HL-60/S4 treated with phorbol 12-myristate 13-acetate at 8.2 ng/mL for 4 days and 3 days (cell line): Measurements from ENCODE around the gene RHOBTB3.

Experiments
- in situ Hi-C: fragments of 300-500 bp; cut with MboI; formaldehyde crosslinking; loops from 2 replicates; pipeline ENCODE4 v1.15.0; 2022; ENCODE audit warnings: low sequenced_read_pairs

RHOBTB3 gene

GRCh38 chr5:95730011-95730700 is 980 bp upstream of the RHOBTB3 start:
- in situ Hi-C loops: no loop called here

GRCh38 chr5:95731571-95732554 is 727 bp downstream of the RHOBTB3 start:
- in situ Hi-C loops: no loop called here

DNA sequence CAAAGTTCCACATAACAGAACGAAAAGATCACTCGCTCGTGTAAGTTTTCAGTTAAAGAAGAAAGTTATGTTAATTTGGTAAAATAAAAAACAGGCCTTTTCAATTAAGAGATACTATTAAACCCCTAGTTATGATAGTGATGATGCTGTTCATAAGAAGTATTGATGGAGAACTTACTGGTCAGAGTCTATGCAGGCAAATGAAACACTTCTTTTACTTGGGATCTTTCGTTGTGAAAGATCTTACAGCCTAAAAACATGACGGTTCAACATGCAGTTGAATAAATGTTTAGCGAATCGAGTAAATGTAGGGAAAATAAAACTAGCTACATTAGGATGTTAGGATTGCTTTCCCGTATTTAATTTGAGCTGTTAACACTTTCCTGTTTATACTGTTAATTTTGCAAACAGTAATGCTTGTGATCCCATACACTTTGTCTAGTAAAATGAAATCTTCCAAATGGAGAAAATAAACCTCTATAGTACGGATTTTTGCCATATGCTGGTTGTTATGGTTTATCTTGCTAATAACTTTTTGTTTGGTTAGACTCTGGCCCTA is 2.0 kb downstream of the RHOBTB3 start:
- in situ Hi-C loops: no loop called here

DNA sequence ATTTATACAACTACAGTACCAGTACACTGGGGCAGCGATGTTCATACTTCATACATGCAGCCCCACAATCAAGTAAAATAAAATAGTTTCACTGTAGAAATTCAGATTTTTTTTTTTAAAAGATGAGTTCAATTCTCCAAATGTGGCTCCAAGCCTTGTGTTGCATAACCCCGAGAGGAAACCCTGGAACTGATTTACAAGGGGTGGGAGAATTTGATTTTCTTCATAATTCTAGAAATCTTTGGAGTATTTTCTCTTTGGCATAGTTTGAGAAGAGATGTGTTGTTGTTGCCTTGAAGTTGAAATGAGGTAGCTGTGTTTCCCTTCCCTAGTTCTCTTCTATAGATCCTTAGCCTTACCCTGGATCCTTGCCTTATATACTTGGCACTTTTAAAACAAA is 3.1 kb downstream of the RHOBTB3 start:
- in situ Hi-C loops: no loop called here

DNA sequence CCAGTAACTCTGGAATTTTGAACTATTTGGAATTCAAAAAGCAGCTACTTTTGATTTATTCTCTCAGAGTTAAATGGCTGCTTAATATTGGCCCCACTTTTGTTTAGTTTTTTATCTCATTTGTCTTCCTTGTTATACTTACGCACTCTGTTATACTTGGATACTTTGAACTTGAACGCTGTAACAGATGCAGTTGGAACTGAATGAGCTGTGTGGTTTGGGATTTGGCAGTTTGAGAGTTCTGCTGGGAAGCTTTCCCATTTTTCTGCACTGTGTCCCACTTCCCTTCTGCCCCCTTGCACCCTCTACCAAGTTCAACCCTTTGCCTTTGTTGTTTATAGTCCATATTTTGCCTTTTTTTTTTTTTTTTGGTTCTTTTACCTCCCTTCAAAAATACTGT is 3.8 kb downstream of the RHOBTB3 start:
- in situ Hi-C loops: no loop called here

GRCh38 chr5:95735406-95735805 is 4.3 kb downstream of the RHOBTB3 start:
- in situ Hi-C loops: no loop called here

DNA sequence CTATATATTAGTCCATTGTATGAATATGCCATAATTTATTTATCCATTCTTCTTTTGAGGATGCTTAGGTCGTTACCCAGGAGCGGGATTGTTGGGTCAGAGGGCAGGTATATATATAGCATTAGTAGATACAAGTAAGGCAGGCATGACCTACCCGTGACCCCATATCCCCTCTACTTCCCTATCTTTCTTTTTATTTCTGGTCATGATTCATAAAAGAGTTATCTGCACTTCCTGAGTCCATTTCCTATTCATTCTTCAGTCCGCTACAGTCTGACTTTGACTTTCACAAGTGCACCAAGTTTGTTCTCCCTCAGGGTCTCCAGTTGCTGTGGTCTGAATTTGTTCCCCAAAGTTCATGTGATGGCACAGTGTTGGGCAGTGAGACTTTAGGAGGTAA is 6.9 kb downstream of the RHOBTB3 start:
- in situ Hi-C loops: no loop called here

DNA sequence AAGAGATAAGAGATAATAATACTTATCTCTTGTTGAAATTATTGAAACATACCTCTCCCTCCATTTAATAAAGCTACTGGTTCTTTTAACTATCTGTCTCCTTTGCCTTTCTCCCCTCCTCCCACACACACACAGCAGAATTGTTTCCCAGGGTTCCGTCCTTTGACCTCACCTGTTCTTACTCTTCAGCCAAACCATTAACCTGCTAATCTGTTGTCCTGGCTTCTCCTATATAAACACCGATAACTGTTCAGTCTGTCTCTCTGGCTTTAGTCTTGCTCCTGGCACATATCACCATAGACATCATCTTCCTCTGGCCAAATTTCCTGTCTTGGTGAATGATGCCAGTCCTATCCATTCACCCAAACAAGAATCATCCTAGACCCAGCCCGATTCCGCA is 7.7 kb downstream of the RHOBTB3 start:
- in situ Hi-C loops: no loop called here

DNA sequence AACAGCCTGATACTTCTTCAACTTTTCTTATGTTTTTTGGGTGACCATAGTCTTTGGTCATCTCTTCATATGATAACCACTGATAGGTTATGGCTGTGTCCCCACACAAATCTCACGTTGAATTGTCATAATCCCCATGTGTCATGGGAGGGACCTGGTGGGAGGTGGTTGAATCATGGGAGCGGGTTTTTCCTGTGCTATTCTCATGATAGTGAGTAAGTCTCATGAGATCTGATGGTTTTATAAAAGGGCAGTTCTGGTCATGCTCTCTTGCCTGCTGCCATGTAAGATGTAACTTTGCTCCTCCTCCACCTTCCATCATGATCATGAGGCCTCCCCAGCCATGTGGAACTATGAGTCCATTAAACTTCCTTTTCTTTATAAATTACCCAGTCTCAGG is 8.7 kb downstream of the RHOBTB3 start:
- in situ Hi-C loops: no loop called here

DNA sequence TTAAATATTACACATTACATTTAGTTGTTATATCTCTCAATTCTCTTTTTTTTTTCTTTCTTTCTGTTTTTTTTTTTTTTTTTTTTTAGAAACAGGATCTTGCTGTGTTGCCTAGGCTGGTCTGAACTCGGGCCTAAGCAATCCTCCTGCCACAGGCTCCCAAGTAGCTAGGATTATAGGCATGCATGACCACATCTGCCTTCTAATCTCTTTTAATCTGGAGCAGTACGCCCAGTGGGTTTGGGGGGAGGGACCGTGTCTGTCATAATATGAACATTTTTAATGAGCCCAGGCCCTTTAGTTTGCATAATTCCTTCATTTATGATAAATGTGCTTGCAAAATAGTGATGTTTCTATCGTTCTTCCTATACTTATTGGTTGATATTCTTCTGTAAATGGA is 10.3 kb downstream of the RHOBTB3 start:
- in situ Hi-C loops: no loop called here

DNA sequence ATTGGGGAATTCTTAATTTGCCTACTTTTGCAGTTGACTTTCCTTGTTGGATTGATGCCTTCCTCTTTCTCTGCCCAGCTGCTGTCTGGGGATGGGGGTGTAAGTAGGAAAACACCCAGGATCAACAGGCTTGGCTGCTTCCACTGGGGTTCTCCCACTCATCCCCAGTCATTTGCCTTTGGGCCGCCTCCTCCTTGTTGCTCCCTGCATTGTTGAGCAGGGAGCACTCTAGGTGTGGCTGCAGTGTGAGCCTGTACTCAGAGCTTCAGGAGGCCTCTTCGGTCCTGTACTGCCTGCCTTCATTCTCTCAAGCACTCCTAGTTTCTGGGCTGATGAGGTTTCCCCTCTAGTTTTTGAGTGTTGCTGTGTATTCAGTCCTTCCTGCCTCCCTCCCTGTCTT is 12.1 kb downstream of the RHOBTB3 start:
- in situ Hi-C loops: no loop called here

DNA sequence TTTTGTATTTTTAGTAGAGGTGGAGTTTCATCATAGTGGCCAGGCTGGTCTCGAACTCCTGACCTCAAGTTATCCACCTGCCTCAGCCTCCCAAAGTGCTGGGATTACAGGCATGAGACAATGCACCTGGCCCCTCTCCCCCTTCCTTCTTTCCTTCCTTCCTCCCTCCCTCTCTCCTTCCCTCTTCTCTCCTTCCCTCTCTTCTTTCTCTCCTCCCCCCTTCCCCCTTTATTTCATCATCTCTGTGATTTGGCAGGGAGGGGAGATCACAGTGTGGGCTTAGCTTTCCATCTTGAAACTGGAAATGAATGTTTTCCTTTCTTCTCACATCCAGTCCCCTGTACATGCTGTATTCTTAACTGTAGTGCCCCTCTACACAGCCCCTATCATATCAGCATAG is 12.7 kb downstream of the RHOBTB3 start:
- in situ Hi-C loops: no loop called here

DNA sequence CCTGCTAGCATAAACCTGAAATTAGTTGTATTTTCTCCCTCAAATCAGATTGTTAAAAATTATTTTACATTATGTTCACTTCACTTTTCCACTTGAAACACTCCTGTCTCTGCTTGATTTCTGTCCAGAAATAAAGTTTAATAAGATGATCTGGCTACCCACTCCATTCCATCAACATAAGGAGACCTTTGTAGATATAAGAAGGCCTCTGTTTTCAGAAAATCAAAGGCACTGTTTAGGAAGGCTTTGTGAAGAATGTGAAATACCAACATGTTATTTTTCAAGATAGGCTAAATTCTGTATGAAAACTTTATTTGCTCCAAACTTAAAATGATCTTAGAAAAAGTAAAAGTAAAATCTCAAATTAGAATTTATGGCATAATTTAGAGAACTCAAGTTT is 15.1 kb downstream of the RHOBTB3 start:
- in situ Hi-C loops: no loop called here

- in situ Hi-C loops: no loop called here
Measured at GRCh38 chr5:95746722-95747679, 15.9 kb downstream of the RHOBTB3 start.

GRCh38 chr5:95748133-95748532 is 17.0 kb downstream of the RHOBTB3 start:
- in situ Hi-C loops: no loop called here

DNA sequence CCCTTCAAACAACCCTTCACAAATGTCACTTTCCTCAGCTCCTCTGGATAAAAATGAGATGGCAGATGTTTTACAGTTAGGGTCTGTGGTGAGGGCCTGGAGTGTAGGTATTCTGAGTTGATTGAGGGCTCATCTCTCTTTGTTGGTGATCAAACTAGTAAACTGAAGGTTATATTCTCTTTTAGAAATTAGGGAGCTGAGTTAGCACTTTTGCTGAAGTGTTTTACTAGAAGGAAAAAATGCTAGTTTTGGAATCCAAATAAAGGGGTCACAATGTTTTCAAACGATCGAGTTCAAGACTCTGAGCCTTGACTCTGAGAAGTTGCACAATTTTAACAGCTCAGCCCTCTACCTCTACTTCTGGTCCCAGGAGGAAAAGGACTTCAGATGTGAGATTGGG is 23.4 kb downstream of the RHOBTB3 start:
- in situ Hi-C loops: no loop called here

GRCh38 chr5:95759005-95759404 is 27.9 kb downstream of the RHOBTB3 start:
- in situ Hi-C loops: no loop called here

GRCh38 chr5:95759634-95760033 is 28.5 kb downstream of the RHOBTB3 start:
- in situ Hi-C loops: no loop called here

DNA sequence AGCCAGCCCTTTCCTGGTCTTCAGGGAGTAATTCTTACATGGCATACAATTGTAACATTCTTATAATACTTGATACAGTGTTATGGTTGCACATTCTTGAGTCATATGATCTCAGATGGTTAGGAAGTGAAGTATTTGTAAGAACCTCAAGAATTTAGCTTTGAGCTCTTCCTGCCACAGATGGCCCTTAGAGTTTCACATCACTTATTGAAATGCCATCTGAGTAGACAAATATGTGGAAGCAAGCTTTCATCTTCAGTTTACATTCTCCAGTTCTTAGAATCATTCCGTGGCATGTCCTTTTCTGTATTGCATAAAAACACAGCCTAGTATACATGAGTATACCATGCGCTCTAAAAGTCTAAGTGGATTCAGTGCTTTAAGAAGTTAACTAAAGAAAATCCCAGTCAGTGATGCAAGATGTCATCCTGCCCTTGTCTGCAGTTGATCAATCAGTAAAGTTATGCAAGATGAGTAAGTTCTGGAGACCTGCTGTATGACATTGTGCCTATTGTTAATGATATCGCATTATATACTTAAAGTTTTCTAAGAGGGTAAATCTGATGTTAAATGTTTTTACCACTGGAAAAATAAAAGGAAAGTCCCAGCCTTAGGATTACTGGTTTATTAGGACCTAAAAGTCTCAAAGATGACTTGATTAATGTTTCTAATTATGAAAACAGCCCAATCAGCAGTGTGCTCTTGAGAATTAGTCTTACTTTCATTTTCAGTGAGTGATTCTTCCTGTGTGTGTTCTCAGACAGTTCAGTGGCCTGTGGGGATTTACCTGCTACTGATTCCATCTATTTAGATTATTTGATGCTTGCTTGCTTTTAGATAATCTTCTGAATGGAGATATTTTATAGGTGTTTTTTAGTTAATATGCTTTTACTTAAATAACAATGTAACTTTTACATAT is 29.4 kb downstream of the RHOBTB3 start:
- in situ Hi-C loops: no loop called here
